Activated gamma-delta T cell treated with anti-CD3 and anti-CD28 coated beads, Interleukin-2, amount 50 U/mL, for 16 hours (primary cell): ENCODE data around the gene GLI3.

Experiments used
- DNase-seq: peaks from one replicate; pipeline ENCODE4 v3.0.0-alpha.2; 2020; ENCODE audit warnings: low read depth

Gene GLI3

GRCh38 chr7:42236266-42236975 lies 588 bp downstream of the GLI3 start:
- no peak for DNase-seq

- no peak for DNase-seq
Observed at GRCh38 chr7:42235741-42236161, 1.3 kb downstream of the GLI3 start.

- DNase-seq = no peak
Observed at GRCh38 chr7:42234736-42235135, 2.3 kb downstream of the GLI3 start.

GRCh38 chr7:42233695-42234331 lies 3.2 kb downstream of the GLI3 start:
- DNase-seq = no peak

GRCh38 chr7:42233171-42233570 lies 3.8 kb downstream of the GLI3 start:
- no peak for DNase-seq

- DNase-seq = no peak
Observed at GRCh38 chr7:42232275-42232674, 4.7 kb downstream of the GLI3 start.

- no peak for DNase-seq
Observed at GRCh38 chr7:42231043-42231787, 5.8 kb downstream of the GLI3 start.

- DNase-seq = no peak
Observed at GRCh38 chr7:42227936-42228591, 8.9 kb downstream of the GLI3 start.

GRCh38 chr7:42227541-42227935 lies 9.5 kb downstream of the GLI3 start:
- DNase-seq = no peak

GRCh38 chr7:42227021-42227420 lies 10.0 kb downstream of the GLI3 start:
- DNase-seq = no peak

GRCh38 chr7:42226354-42226941 lies 10.6 kb downstream of the GLI3 start:
- DNase-seq = no peak

- DNase-seq = no peak
Observed at GRCh38 chr7:42224391-42225003, 12.5 kb downstream of the GLI3 start.

- no peak for DNase-seq
Observed at GRCh38 chr7:42222891-42223290, 14.1 kb downstream of the GLI3 start.

- no peak for DNase-seq
Observed at GRCh38 chr7:42222125-42222524, 14.9 kb downstream of the GLI3 start.

- DNase-seq = no peak
Observed at GRCh38 chr7:42221304-42221703, 15.7 kb downstream of the GLI3 start.

GRCh38 chr7:42219447-42219846 lies 17.6 kb downstream of the GLI3 start:
- no peak for DNase-seq

- DNase-seq = no peak
Observed at GRCh38 chr7:42218248-42218647, 18.8 kb downstream of the GLI3 start.

- DNase-seq = no peak
Observed at GRCh38 chr7:42217548-42217947, 19.5 kb downstream of the GLI3 start.

GRCh38 chr7:42217053-42217452 lies 20.0 kb downstream of the GLI3 start:
- no peak for DNase-seq

GRCh38 chr7:42214060-42214679 lies 22.8 kb downstream of the GLI3 start:
- DNase-seq = no peak

- no peak for DNase-seq
Observed at GRCh38 chr7:42213093-42213492, 23.9 kb downstream of the GLI3 start.
